Heart left ventricle (tissue), 16 donors: ENCODE results near the gene GAL3ST1. TPM values are rescaled to one million over a fixed set of nuclear protein-coding genes. Genes with fewer than 3 reads are reported as not detected.

Experiments
- ATAC-seq, 4 donors: fragments of 200-7000 bp; cut with Tn5 transposase; one replicate each; pipeline ENCODE4 v1.9.1; 2020 to 2022; ENCODE audit warnings: moderate library complexity in 4 of 4, mild to moderate bottlenecking in 3 of 4, moderate number of reproducible peaks in 1 of 4
- DNase-seq, 5 donors: peaks; one replicate each; pipeline ENCODE4 v3.0.0-alpha.2; 2020
- H3K27ac ChIP-seq, 12 donors: fragments of 200-600 bp; sonication (generic) in 4 of 12; one replicate each; pipeline versions ENCODE4 v1.5.0 to v1.8.0; 2016 to 2022; ENCODE audit warnings: mild to moderate bottlenecking in 2 of 12
- H3K27me3 ChIP-seq, 9 donors: fragments of 200-600 bp; sonication (generic) in 2 of 9; one replicate each; pipeline versions ENCODE4 v1.5.1 to v1.8.0; 2016 to 2022; ENCODE audit warnings: mild to moderate bottlenecking in 3 of 9
- H3K36me3 ChIP-seq, 9 donors: fragments of 200-600 bp; sonication (generic) in 2 of 9; one replicate each; pipeline versions ENCODE4 v1.5.0 to v1.8.0; 2018 to 2022; ENCODE audit warnings: mild to moderate bottlenecking in 2 of 9
- H3K4me1 ChIP-seq, 12 donors: fragments of 200-600 bp; sonication (generic) in 4 of 12; one replicate each; pipeline versions ENCODE4 v1.5.0 to v1.8.0; 2016 to 2022; ENCODE audit warnings: mild to moderate bottlenecking in 3 of 12
- H3K4me3 ChIP-seq, 12 donors: fragments of 200-600 bp; sonication (generic) in 4 of 12; one replicate each; pipeline versions ENCODE4 v1.5.0 to v1.8.0; 2017 to 2022; ENCODE audit warnings: mild to moderate bottlenecking in 9 of 12, moderate library complexity in 4 of 12
- H3K9me3 ChIP-seq, 12 donors: fragments of 200-600 bp; sonication (generic) in 4 of 12; one replicate each; pipeline versions ENCODE4 v1.5.0 to v1.8.0; 2016 to 2022; ENCODE audit warnings: mild to moderate bottlenecking in 1 of 12
- POLR2A ChIP-seq, 2 donors: fragments of 450-650 bp; IDR thresholded peaks; one replicate each; pipeline ENCODE4 v1.6.1; 2017; ENCODE audit warnings: antibody characterized with exemption in 2 of 2, mild to moderate bottlenecking in 2 of 2, moderate library complexity in 2 of 2
- WGBS, 4 donors: extraction: QIAGEN DNeasy Blood & Tissue Kit in 2 of 4; methylation state at CpG; one replicate each; pipeline versions ENCODE4 v1.1.5 to v1.1.7; 2013 to 2018; 5-methylcytosine and 5-hydroxymethylcytosine counted together
- intact Hi-C, 10 donors: fragments of 100-400 bp; cut with DNase I; formaldehyde crosslinking; loops; one replicate each; pipeline versions ENCODE4 v1.11.1 to v1.14.2; 2022
- polyA plus RNA-seq, 2 donors: library from polyadenylated mRNA; stranded (reverse); fragments of 200-250 nt; gene quantifications; one replicate each; pipeline ENCODE4 v1.2.3, GENCODE V29; 2013
- total RNA-seq, 9 donors: library from RNA; depleted of rRNA in 2 of 9; stranded (reverse); fragments of >200 nt in 2 of 9; fragmentation: NEBNext Ultra II Directional in 3 of 9; extraction: Animal tissue kit (Norgen Biotek cat#: 25700) in 3 of 9; gene quantifications; one replicate each; pipeline versions ENCODE4 v1.1.0 to v1.2.4, GENCODE V29; 2016 to 2023
- TF ChIP-seq, protein P1 (sequence below), 12 donors: fragments of 200-600 bp; sonication (generic) in 4 of 12; IDR thresholded peaks; one replicate each; pipeline versions ENCODE4 v1.5.0 to v1.8.0; 2018 to 2022; ENCODE audit warnings: antibody characterized with exemption in 12 of 12, mild to moderate bottlenecking in 5 of 12
- donor health status: ischemic (EF 13 %, LVEDD 7.1; RV severe dilation, severe dysfunction).
- donor health status: healthy with polysubstance abuse.
- donor health status: DM: no; HTN: yes; CAD: no.
- donor health status: DM: no; HTN: no; CAD: no.
- donor health status: ischemic (EF 25% LVEDD 6.9; RV normal size, moderate dysfunction).
- donor health status: ischemic (EF 25% LVEDD 5.7; RV mildly dilated, moderate dysfunction).
- donor health status: healthy.
- donor health status: DM: yes; HTN: yes; CAD: no.
- donor health status: ischemic (EF 35%, LVEDD 5.7; RV mildly dilated, moderate dysfunction).
- donor health status: nonischemic (EF 11% LVEDD 7.7; RV severe dilation, severe dysfunction).
- donor health status: DM: yes; HTN: yes; CAD: no.
- donor health status: PGD.
- donor health status: ischemic (EF 29% LVEDD 5.4; RV normal size, mild dysfunction).
- donor health status: nonischemic (EF 23%, LVEDD 6.1; RV moderate dilation, normal function).

Gene GAL3ST1
- total and polyA plus RNA-seq, 11 donors, result 0.14 to 1.1 (median 0.28) TPM; not detected in 5

DNA sequence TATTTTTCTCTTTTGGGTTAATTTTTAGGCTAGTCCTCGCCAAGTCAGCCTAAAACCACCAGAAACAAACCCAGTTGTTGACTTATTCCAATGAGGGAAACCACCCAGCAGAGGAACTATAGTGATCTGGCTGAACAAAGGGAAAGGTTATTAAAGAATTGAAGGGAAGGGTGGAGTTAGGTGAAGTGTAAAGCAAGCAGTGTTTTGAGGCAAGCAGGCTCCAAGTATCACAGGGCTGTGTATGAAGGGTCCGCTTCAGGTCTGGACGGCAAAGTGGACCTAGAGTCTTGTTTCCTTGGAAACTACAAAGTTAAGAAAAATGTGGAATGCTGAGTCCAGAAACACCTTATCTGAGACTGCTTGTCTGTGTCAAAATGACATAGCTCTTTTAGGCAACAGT lies 29.3 kb upstream of the GAL3ST1 start:
- Histone ChIP-seq H3K27ac (peak overlapping the region in 1 of 12 donors; percentile 6), H3K4me3 (no peak overlapping the region), H3K27me3 (no peaks in the 10 kb centered on the region), H3K4me1 (peaks cover 0 to 37% (median 26%) of the 10 kb centered on the region in 12 donors), H3K9me3 (no peaks in the 10 kb centered on the region), H3K36me3 (no peaks in the 10 kb centered on the region)
- WGBS, 4 donors, result 64 to 90% (median 77%) methylated on average over 3 of the region's 3 CpGs
- no peak for DNase-seq
- no peak for ATAC-seq
- intact Hi-C loops, result loop anchor here in 4 of 10 donors (10.0 kb wide), 3 partner anchors 179 to 891 kb away; partner anchors contain the start of genes MTFP1 (in 2 of the 4), PIK3IP1 (in 1 of the 4) and SFI1 (in 1 of the 4)
- no peak for TF ChIP-seq POLR2A (IDR thresholded peaks at IDR 0.05)
- TF ChIP-seq, protein P1, sequence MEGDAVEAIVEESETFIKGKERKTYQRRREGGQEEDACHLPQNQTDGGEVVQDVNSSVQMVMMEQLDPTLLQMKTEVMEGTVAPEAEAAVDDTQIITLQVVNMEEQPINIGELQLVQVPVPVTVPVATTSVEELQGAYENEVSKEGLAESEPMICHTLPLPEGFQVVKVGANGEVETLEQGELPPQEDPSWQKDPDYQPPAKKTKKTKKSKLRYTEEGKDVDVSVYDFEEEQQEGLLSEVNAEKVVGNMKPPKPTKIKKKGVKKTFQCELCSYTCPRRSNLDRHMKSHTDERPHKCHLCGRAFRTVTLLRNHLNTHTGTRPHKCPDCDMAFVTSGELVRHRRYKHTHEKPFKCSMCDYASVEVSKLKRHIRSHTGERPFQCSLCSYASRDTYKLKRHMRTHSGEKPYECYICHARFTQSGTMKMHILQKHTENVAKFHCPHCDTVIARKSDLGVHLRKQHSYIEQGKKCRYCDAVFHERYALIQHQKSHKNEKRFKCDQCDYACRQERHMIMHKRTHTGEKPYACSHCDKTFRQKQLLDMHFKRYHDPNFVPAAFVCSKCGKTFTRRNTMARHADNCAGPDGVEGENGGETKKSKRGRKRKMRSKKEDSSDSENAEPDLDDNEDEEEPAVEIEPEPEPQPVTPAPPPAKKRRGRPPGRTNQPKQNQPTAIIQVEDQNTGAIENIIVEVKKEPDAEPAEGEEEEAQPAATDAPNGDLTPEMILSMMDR (IDR thresholded peaks at IDR 0.05), result no peak

DNA sequence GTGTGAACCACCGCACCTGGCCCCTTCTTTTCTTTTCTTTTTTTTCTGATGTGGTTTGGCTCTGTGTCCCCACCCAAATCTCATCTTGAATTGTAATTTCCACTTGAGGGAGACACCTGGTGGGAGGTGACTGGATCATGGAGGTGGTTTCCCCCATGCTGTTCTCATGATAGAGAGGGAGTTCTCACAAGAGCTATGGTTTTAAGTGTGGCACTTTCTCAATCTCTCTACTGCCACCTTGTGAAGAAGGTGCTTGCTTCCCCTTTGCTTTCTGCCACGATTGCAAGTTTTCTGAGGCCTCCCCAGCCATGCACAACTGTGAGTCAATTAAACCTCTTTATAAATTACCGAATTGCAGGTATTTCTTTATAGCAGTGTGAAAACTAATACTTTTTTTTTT lies 27.6 kb upstream of the GAL3ST1 start:
- DNase-seq (no peak), ATAC-seq (no peak)
- Histone ChIP-seq H3K36me3 (no peaks in the 10 kb centered on the region), H3K9me3 (no peaks in the 10 kb centered on the region), H3K27ac (no peak overlapping the region), H3K4me1 (peaks cover 0 to 19% (median 9%) of the 10 kb centered on the region in 12 donors), H3K4me3 (no peak overlapping the region), H3K27me3 (no peaks in the 10 kb centered on the region)
- intact Hi-C loops, result loop anchor here in 4 of 10 donors (10.0 kb wide), 3 partner anchors 177 to 893 kb away; partner anchors contain the start of genes MTFP1 (in 2 of the 4), PIK3IP1 (in 1 of the 4) and SFI1 (in 1 of the 4)
- TF ChIP-seq POLR2A (IDR thresholded peaks at IDR 0.05), result no peak
- TF ChIP-seq, protein P1 (IDR thresholded peaks at IDR 0.05), result peak in 4 of 12 donors; percentile 6 to 23 (median 20)
- WGBS, 4 donors, result 58 to 66% (median 59%) methylated on average over 3 of the region's 3 CpGs

DNA sequence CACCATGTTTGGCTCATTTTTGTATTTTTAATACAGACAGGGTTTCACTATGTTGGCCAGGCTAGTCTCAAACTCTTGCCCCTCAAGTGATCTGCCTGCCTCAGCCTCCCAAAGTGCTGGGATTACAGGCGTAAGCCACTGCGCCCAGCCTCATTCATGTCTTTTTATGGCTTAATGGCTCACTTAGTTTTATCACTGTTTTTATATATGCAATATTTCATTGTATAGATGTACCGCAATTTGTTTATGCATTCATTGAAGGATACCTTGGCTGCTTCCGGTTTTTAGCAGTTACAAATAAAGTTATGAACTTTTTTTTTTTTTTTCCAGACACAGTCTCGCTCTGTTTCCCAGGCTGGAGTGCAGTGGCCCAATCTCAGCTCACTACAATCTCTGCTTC lies 27.0 kb upstream of the GAL3ST1 start:
- intact Hi-C loops, result loop anchor here in 4 of 10 donors (10.0 kb wide), 3 partner anchors 177 to 893 kb away; partner anchors contain the start of genes MTFP1 (in 2 of the 4), PIK3IP1 (in 1 of the 4) and SFI1 (in 1 of the 4)
- Histone ChIP-seq H3K36me3 (no peaks in the 10 kb centered on the region), H3K27ac (no peak overlapping the region), H3K9me3 (no peaks in the 10 kb centered on the region), H3K4me1 (peaks cover 0 to 16% (median 9%) of the 10 kb centered on the region in 12 donors), H3K27me3 (no peaks in the 10 kb centered on the region), H3K4me3 (no peak overlapping the region)
- no peak for TF ChIP-seq POLR2A (IDR thresholded peaks at IDR 0.05)
- TF ChIP-seq, protein P1 (IDR thresholded peaks at IDR 0.05), result no peak
- ATAC-seq (no peak), DNase-seq (no peak)
- 90 to 91% (median 91%) methylated on average over 5 of the region's 5 CpGs for WGBS, 4 donors

DNA sequence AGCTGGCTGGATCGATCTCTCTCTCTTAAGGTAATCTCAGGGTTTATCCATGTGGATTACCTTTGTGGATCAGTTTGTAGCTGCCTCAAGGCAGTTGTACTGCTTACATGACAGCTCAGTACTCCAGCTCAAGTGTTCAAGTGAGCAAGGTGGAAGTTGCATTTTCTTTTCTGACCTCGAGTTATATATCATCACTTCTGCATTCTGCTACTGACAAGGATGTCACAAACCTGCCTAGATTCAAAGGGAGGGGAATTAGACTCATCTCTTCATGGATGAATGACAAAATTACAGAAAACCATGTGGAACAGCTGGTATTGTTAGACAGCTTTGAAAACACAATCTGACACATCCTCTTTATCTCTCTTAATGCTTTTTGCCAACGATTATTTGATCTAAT lies 26.5 kb upstream of the GAL3ST1 start:
- intact Hi-C loops, result loop anchor here in 4 of 10 donors (10.0 kb wide), 3 partner anchors 176 to 894 kb away; partner anchors contain the start of genes MTFP1 (in 2 of the 4), PIK3IP1 (in 1 of the 4) and SFI1 (in 1 of the 4)
- WGBS, 4 donors, result 51 to 61% (median 55%) methylated on average over 3 of the region's 3 CpGs
- H3K27ac ChIP-seq, result no peak overlapping the region

More for the DNA sequence above, 26.5 kb upstream of the GAL3ST1 start:
- Histone ChIP-seq H3K36me3 (no peaks in the 10 kb centered on the region), H3K9me3 (no peaks in the 10 kb centered on the region), H3K4me1 (peaks cover 0 to 11% (median 5%) of the 10 kb centered on the region in 12 donors), H3K27me3 (no peaks in the 10 kb centered on the region), H3K4me3 (no peak overlapping the region)
- no peak for TF ChIP-seq POLR2A (IDR thresholded peaks at IDR 0.05)
- TF ChIP-seq, protein P1 (IDR thresholded peaks at IDR 0.05), result no peak
- DNase-seq, result no peak
- no peak for ATAC-seq
